Urinary bladder (tissue), 4 donors: Measurements from ENCODE around the gene RNF157. TPM values are rescaled to one million over a fixed set of nuclear protein-coding genes. Genes with fewer than 3 reads are reported as not detected.
A peak's percentile ranks its signal among the peaks of the same experiment; 100 is the strongest.
"Not testable (repeated sequence)": the region's sequence is repeated elsewhere in the genome, so short reads cannot be mapped to it uniquely, and the experiment has no call there.

Source experiments
- DNase-seq: peaks from one replicate; pipeline ENCODE4 v3.0.0-alpha.2; 2015; ENCODE audit errors: extremely low spot score
- H3K27ac ChIP-seq: one replicate; pipeline ENCODE4 v1.5.1; 2013; ENCODE audit warnings: low read depth, mild to moderate bottlenecking, moderate library complexity
- H3K36me3 ChIP-seq: one replicate; pipeline ENCODE4 v1.6.1; 2013; ENCODE audit warnings: mild to moderate bottlenecking, moderate library complexity; ENCODE audit not compliant: insufficient read depth
- H3K4me1 ChIP-seq: one replicate; pipeline ENCODE4 v1.6.1; 2013; ENCODE audit warnings: mild to moderate bottlenecking, moderate library complexity; ENCODE audit not compliant: insufficient read depth
- H3K4me3 ChIP-seq: one replicate; pipeline ENCODE4 v1.5.1; 2013; ENCODE audit warnings: low read depth, low read length
- WGBS: extraction: QIAGEN DNeasy Blood & Tissue Kit; methylation state at CpG from one replicate; pipeline ENCODE4 v1.1.7; 2013; 5-methylcytosine and 5-hydroxymethylcytosine counted together
- polyA plus RNA-seq: library from polyadenylated mRNA; stranded (reverse); fragments of 200-250 nt; gene quantifications from one replicate; pipeline ENCODE4 v1.2.3, GENCODE V29; 2013
- total RNA-seq: library from RNA; depleted of rRNA; stranded (reverse); fragments of >200 nt; gene quantifications from one replicate; pipeline ENCODE4 v1.2.3, GENCODE V29; 2014
- donor health status: healthy with polysubstance abuse.
- donor health status: healthy.

RNF157 gene
- total and polyA plus RNA-seq, 2 donors = 1.9 to 5.8 TPM

DNA sequence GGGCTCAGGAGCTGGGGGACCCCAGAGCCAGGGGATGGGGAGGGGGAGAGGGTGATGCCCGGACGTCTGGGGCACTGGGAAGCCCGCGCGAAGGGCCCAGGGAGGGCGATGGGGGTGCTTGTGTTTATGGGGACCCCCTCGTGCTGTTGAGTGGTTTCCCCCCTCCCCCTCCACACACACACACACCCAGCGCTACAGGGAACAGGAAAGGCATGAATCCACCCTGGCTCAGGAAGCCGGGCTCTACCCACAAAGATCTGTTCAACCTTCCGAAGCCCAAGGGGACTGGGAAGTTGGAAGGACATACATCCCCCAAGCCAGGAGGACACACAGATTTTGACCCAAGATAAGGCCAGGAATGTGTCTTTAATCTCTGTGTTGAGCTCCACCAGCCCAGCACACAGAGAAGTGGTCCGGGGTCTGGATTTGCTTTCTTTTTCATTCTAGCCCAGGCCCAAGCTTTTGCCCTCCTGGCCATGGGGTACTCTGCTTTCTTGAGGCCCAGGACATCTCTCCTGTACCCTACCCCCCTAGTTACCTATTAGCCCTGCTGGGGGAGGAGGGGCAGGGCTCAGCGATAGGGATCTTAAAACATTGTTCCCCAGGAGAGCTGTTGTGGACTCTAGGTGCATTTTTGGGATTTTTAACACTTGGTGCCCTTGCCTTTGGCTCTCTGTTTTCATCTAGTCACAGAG is 26.1 kb upstream of the RNF157 start:
- 3% methylated on average over 12 of the region's 12 CpGs for WGBS
- Histone ChIP-seq H3K27ac (peak overlapping the region; percentile 94), H3K4me3 (peak overlapping the region; percentile 99), H3K36me3 (peaks cover 3% of the 10 kb centered on the region), H3K4me1 (peaks cover 2% of the 10 kb centered on the region)
- DNase-seq = no peak

DNA sequence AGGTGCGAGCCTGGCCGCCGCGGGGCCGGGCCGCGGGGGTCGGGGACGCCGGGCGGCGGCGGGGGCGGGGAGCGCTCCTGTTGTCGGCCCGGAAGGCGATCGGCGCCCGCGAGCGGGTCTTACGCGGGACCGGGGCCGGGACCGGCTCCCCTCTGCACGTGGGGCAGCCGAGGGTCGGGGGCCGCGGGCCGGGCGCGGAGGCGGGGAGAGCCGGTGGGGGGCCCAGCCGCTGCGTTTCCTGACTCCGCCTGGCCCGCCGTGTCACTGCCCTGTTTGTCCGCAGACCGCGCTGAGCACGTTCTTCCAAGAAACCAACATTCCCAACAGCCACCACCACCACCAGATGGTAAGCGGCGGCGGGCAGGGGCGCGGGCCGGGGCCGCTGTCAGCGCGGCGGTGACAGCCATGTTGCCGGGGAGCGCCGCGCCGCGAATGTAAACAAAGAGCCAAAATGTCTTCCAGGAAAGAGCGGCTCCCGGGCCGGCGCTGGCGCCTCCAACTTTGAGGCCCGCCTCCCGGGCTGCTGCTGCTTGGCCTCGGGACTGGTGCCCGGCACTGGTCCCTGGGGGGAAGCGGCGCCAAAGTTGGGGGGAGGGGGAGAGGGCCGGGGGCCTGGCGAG is 25.4 kb upstream of the RNF157 start:
- WGBS = under 1% methylated on average over 76 of the region's 76 CpGs

DNA sequence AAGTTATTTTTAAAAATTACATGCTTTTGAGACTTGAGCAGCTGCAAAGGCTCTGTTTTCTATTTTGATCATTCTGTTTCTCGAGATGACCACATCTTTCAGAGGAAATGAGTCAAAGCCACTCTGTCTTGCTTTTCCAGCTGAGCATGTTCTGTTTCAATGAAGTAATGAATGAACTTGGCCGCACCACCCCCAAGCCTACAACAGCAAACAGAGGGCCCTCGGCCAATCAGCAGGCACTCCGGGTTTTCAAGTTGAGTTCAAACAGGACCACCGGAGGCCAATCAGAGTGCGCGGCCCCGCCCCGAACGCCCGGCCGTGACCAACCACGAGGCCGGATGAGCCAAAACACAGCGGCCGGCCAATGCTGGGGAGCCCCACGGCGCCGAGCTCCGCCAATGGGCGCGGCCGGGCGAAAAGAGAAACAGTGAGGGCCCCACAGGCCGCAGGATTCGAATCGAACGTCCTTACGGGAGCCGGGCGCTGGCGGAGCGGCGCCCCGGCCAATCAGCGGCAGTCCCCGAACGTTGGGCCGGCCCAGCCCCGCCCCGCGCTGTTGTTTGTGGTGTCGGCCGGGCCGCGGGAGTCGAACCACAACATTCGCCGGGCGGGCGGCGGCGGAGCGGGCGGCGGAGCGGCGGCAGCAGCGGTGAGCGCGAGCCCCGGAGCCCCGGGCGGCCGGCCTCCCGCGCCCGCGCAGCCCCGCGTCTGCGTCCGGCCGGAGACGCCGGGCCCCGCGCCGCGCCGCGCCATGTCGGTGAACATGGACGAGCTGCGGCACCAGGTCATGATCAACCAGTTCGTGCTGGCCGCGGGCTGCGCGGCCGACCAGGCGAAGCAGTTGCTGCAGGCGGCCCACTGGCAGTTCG is 24.7 kb upstream of the RNF157 start, which contains the start of gene UBALD2:
TSS of gene UBALD2 (plus strand) at position 594 of the 869 bp plus-strand sequence. CDS start at position 752, 158 bp downstream.
- Histone ChIP-seq H3K4me3 (peak within 1 kb of the TSS; percentile 99), H3K27ac (peak within 1 kb of the TSS; percentile 94), H3K36me3 (peaks cover 2% of the 10 kb centered on the region), H3K4me1 (peaks cover 2% of the 10 kb centered on the region)
- DNase-seq = peak; percentile 97
- under 1% methylated on average over 94 of the region's 94 CpGs for WGBS

More for the DNA sequence above, 25.4 kb upstream of the RNF157 start:
- DNase-seq = no peak
- Histone ChIP-seq H3K36me3 (peaks cover 3% of the 10 kb centered on the region), H3K4me3 (peak overlapping the region; percentile 99), H3K27ac (peak overlapping the region; percentile 94), H3K4me1 (peaks cover 2% of the 10 kb centered on the region)

DNA sequence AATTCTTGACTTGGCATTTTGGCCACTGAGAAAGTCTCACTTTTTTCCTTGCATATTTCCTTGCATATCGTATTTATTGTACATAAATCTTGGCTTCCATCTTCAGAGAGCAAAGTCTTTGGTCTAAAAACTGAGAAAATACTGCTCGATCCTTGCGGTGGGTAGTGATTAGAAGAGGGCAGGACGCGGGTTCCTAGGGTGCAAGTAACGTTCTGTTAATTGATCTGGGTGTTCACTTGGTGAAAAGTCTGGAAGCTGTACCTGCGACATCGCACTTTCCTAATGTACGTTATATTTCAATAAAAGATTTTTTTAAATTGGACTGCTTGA is 24.1 kb upstream of the RNF157 start:
- Histone ChIP-seq H3K4me3 (no peak overlapping the region), H3K27ac (no peak overlapping the region), H3K36me3 (no peaks in the 10 kb centered on the region), H3K4me1 (peaks cover 2% of the 10 kb centered on the region)
- no peak for DNase-seq
- WGBS = 35% methylated on average over 9 of the region's 9 CpGs

DNA sequence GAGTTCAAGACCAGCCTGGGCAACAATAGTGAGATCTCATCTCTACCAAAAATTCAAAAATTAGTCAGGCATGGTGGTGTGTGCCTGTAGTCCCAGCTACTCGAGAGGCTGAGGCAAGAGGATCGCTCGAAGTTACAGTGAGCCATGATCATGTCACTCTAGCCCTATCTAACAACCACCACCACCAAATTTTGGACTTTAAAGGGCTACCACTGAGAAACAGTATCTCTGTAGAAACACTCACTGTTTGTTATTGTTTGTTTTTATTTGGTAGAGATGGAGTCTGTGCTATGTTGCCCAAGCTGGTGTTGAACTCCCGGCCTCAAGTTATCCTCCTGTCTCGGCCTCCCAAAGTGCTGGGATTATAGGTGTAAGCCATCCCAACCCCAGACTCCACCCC is 23.6 kb upstream of the RNF157 start:
- Histone ChIP-seq H3K27ac (no peak overlapping the region), H3K36me3 (no peaks in the 10 kb centered on the region), H3K4me3 (no peak overlapping the region), H3K4me1 (peaks cover 2% of the 10 kb centered on the region)
- DNase-seq = no peak
- 92% methylated on average over 5 of the region's 5 CpGs for WGBS

DNA sequence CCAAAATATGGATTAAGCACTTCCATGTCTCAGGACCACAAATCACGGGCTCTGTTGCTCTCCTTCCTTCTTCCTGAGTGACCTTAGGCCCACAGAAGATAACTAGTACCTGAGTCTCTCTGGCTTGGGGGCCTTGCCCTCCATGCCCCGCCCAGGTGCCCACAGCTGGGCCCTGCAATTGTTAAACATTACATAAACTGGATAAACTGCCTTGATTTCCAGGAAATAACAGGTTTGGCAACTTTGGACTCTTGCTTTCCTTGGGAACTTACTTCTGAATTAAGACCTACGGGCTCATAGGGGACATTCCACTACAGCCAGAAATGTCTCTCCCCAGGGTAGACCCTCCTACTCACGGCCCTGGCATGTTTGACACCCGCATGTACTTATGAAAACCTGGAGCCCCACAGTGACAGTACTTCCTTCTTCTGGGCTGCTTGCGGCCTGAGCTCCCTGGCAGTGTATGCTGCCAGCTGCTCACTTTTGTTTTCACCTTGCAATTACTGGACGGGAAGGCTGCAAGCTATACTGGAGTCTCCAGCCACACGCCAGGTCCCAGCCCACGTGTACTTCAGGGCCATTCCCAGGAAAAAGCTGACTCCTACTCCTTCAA is 22.5 kb upstream of the RNF157 start:
- Histone ChIP-seq H3K36me3 (no peaks in the 10 kb centered on the region), H3K27ac (peak overlapping the region; percentile 54), H3K4me1 (peaks cover 2% of the 10 kb centered on the region), H3K4me3 (no peak overlapping the region)
- 68% methylated on average over 9 of the region's 9 CpGs for WGBS
- no peak for DNase-seq

DNA sequence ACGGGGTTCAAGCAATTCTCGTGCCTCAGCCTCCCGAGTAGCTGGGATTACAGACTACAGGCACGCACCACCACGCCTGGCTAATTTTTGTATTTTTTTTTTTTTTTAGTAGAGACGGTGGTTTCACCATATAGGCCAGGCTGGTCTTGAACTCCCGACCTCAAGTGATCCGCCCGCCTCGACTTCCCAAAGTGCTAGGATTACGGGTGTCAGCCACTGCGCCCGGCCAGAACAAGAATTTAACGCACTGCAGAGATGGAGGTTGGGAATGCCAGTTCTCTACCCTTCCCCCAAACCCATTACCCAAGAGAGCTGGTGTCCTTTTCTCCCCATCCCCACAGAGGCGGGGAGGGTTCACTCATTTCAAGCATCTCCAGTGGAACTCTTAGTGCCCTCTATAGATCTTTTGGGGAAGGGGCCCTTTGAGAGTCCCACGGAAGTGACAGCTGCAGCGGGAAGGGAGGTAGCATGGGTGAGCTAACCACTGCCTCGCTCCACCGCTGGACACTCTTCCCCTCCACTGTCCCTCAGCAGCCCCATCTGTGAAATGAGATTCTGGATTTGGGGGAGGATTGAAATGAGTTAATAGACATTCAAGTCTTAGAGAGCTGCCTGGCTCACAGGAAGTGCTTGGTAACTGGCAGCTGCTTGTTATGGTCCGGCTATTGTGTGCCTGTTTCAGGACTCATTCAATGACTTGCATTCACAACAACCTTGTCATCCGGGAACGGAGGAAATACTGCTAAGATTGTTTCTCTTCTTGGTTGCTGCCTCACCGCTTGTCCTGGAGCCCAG is 21.3 kb upstream of the RNF157 start:
- Histone ChIP-seq H3K4me3 (no peak overlapping the region), H3K36me3 (no peaks in the 10 kb centered on the region), H3K4me1 (no peaks in the 10 kb centered on the region), H3K27ac (no peak overlapping the region)
- DNase-seq = no peak
- 81% methylated on average over 23 of the region's 23 CpGs for WGBS

DNA sequence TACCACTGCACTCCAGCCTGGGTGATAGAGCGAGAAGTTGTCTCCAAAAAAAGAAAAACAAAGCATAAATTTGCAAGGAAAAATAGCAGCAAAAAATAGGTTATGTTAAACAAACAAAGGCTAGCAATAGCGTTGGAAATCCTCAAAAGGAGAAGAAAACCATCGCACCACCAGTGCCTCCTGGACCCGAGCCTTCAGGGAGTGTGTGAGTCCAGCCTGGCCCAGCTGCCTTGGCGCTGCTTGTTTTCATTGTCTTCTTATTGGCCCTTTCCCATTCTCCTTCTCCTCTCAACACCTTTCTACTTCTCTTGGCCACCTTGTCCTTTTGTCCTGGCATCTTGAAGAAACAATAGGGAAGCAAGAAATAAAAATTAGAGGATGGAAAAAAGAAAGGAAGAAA is 20.4 kb upstream of the RNF157 start:
- Histone ChIP-seq H3K4me1 (no peaks in the 10 kb centered on the region), H3K4me3 (no peak overlapping the region), H3K36me3 (no peaks in the 10 kb centered on the region), H3K27ac (no peak overlapping the region)
- no peak for DNase-seq
- 71% methylated on average over 5 of the region's 5 CpGs for WGBS

DNA sequence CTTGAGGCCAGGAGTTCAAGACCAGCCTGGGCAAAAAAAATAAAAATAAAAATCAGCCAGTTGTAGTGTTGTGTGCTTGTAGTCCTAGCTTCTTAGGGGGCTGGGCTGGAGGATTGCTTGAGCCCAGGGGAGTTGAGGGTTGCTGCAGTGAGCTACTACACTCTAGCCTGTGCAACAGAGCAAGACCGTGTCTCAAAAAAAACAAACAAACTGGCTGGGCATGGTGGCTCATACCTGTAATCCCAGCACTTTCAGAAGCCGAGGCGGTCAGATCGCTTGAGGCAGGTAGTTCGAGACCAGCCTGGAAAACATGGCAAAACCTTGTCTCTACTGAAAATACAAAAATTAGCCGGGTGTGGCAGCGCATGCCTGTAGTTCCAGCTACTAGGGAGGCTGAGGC is 19.9 kb upstream of the RNF157 start:
- 86% methylated on average over 7 of the region's 7 CpGs for WGBS
- no peaks in the 10 kb centered on the region for H3K36me3 ChIP-seq
- no peak overlapping the region for H3K27ac ChIP-seq
- DNase-seq = no peak
- no peak overlapping the region for H3K4me3 ChIP-seq
- H3K4me1 ChIP-seq = no peaks in the 10 kb centered on the region

DNA sequence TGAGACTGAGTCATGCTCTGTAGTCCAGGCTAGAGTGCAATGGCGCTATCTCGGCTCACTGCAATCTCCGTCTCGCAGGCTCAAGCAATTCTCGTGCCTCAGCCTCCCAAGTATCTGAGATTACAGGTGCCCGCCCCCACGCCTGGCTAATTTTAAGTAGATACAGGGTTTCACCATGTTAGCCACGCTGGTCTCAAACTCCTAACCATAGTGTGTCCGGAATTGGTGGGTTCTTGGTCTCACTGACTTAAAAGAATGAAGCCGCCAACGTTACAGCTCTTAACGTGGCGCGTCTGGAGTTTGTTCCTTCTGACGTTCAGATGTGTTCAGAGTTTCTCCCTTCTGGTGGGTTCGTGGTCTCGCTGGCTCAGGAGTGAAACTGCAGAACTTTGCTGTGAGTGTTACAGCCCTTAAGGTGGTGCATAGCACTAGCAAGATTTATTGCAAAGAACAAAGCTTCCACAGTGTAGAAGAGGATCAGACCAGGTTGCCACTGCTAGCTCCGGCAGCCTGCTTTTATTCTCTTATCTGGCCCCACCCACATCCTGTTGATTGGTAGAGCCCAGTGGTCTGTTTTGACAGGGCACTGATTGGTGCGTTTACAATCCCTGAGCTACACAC is 16.2 kb upstream of the RNF157 start:
- not testable (repeated sequence) for H3K4me3 ChIP-seq, DNase-seq, H3K27ac ChIP-seq, H3K4me1 ChIP-seq, H3K36me3 ChIP-seq
- WGBS = 81% methylated on average over 19 of the region's 19 CpGs

DNA sequence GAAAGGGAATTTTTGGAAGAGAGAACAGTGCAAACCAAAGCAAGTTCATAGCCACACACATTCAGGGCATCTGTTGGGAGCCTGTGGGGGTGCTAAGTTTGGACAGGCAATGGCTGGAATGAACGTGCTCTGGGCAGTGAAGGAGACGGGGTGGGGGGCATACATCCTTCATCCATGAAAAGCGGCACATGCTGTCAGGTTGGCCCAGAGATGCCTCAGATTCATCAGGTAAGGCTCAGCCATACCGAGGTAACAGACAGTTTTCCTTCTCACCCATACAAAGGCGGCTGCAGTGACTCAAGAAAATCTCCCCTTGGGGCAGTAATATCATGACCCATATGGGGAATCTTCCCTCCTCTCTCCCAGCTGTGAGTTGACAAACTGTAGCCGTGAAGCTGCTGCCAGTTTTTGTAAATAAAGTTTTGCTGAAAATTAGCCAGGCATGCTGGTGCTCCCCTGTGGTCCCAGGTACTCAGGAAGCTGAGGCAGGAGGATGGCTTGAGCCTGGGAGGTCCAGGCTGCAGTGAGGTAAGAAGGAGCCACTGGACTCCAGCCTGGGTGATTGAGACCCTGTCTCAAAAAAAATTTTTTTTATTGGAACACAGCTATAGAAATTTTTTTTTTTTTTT is 15.6 kb upstream of the RNF157 start:
- H3K4me1 ChIP-seq = no peaks in the 10 kb centered on the region
- H3K36me3 ChIP-seq = no peaks in the 10 kb centered on the region
- 67% methylated on average over 6 of the region's 6 CpGs for WGBS
- no peak overlapping the region for H3K4me3 ChIP-seq
- no peak overlapping the region for H3K27ac ChIP-seq
- DNase-seq = no peak

DNA sequence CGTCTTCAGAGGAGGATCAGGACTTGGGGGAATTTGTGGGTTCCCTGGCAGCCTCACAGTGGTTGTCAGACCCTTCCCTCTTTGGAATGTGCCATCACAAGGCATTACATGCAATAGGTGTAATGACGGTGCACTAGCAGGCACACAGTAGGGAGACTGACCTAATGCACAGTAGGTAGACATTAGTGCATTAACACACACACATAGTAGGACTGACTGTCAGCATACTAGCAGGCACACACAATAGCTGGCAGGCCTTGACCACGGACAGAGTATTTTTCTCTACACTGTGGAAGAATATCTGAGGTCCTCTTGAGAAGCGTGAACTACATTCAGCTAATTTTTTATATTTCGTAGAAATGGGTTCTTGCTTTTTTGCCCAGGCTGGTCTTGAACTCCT is 14.0 kb upstream of the RNF157 start:
- no peak for DNase-seq
- 81% methylated on average over 5 of the region's 5 CpGs for WGBS
- Histone ChIP-seq H3K36me3 (no peaks in the 10 kb centered on the region), H3K4me1 (no peaks in the 10 kb centered on the region), H3K27ac (no peak overlapping the region), H3K4me3 (no peak overlapping the region)
